ENCODE measurements around the gene CEP295NL. TPM values are rescaled to one million over a fixed set of nuclear protein-coding genes. Genes with fewer than 3 reads are reported as not detected.
"Not testable (repeated sequence)": the region's sequence is repeated elsewhere in the genome, so short reads cannot be mapped to it uniquely, and the experiment has no call there.

CEP295NL gene
- total RNA-seq, 2 donors from 2014 or later: 0.72 to 0.82 TPM

GRCh38 chr17:78947235-78948149, 44.5 kb upstream of the CEP295NL start:
- Histone ChIP-seq H3K9ac (ENCODE audit: low read depth in 2 of 2, low read length in 2 of 2) (no peak overlapping the region), H3K36me3 (no peaks in the 10 kb centered on the region), H3K27ac (no peak overlapping the region), H3K27me3 (no peaks in the 10 kb centered on the region), H3K9me3 (no peaks in the 10 kb centered on the region), H3K4me3 (no peak overlapping the region), H3K4me1 (peaks cover 3% of the 10 kb centered on the region)
- TF ChIP-seq CTCF (IDR thresholded peaks at IDR 0.05): no peak
- intact Hi-C loops (cut with DNase I): no loop called here
- DNase-seq: peak; percentile 62

GRCh38 chr17:78946631-78947030, 43.6 kb upstream of the CEP295NL start:
- Histone ChIP-seq H3K4me1 (peaks cover 3% of the 10 kb centered on the region), H3K27me3 (no peaks in the 10 kb centered on the region), H3K36me3 (no peaks in the 10 kb centered on the region), H3K9me3 (no peaks in the 10 kb centered on the region), H3K27ac (no peak overlapping the region), H3K4me3 (no peak overlapping the region), H3K9ac (ENCODE audit: low read depth in 2 of 2, low read length in 2 of 2) (no peak overlapping the region)
- intact Hi-C loops (cut with DNase I): no loop called here
- no peak for TF ChIP-seq CTCF (IDR thresholded peaks at IDR 0.05)
- DNase-seq: no peak

GRCh38 chr17:78946131-78946530, 43.1 kb upstream of the CEP295NL start:
- no peaks in the 10 kb centered on the region for H3K36me3 ChIP-seq
- no peak for TF ChIP-seq CTCF (IDR thresholded peaks at IDR 0.05)
- no peaks in the 10 kb centered on the region for H3K27me3 ChIP-seq
- H3K4me3 ChIP-seq: no peak overlapping the region
- no peak overlapping the region for H3K9ac ChIP-seq (ENCODE audit: low read depth in 2 of 2, low read length in 2 of 2)
- no peaks in the 10 kb centered on the region for H3K9me3 ChIP-seq
- no peak for DNase-seq
- intact Hi-C loops (cut with DNase I): no loop called here
- H3K4me1 ChIP-seq: peaks cover 3% of the 10 kb centered on the region
- H3K27ac ChIP-seq: no peak overlapping the region

- H3K4me3 ChIP-seq; DNase-seq; intact Hi-C loops (cut with DNase I); H3K27me3 ChIP-seq; H3K9me3 ChIP-seq; H3K27ac ChIP-seq; H3K4me1 ChIP-seq; H3K36me3 ChIP-seq; H3K9ac ChIP-seq (ENCODE audit: low read depth in 2 of 2, low read length in 2 of 2): not testable (repeated sequence)
These were observed 42.5 kb upstream of the CEP295NL start for GRCh38 chr17:78945455-78945854.

- no peak for TF ChIP-seq CTCF (IDR thresholded peaks at IDR 0.05)
- intact Hi-C loops (cut with DNase I): no loop called here
- Histone ChIP-seq H3K9me3 (no peaks in the 10 kb centered on the region), H3K27me3 (no peaks in the 10 kb centered on the region), H3K27ac (no peak overlapping the region), H3K9ac (ENCODE audit: low read depth in 2 of 2, low read length in 2 of 2) (no peak overlapping the region), H3K4me3 (no peak overlapping the region), H3K4me1 (peaks cover 3% of the 10 kb centered on the region), H3K36me3 (no peaks in the 10 kb centered on the region)
- no peak for DNase-seq
These were observed 42.0 kb upstream of the CEP295NL start for GRCh38 chr17:78944956-78945355.

- H3K27me3 ChIP-seq: no peaks in the 10 kb centered on the region
- no peak for TF ChIP-seq CTCF (IDR thresholded peaks at IDR 0.05)
- H3K4me3 ChIP-seq: no peak overlapping the region
- H3K36me3 ChIP-seq: no peaks in the 10 kb centered on the region
- H3K4me1 ChIP-seq: peaks cover 3% of the 10 kb centered on the region
- H3K27ac ChIP-seq: no peak overlapping the region
- H3K9me3 ChIP-seq: no peaks in the 10 kb centered on the region
- intact Hi-C loops (cut with DNase I): no loop called here
- no peak overlapping the region for H3K9ac ChIP-seq (ENCODE audit: low read depth in 2 of 2, low read length in 2 of 2)
- DNase-seq: no peak
These were observed 41.0 kb upstream of the CEP295NL start for GRCh38 chr17:78944026-78944425.
